VCaP (cell line): Measurements from ENCODE around the gene ALG11.

Source experiments
- H3K27ac ChIP-seq: fragments of 450-650 bp; 2 replicates; pipeline ENCODE4 v1.5.1; 2017
- TF ChIP-seq, protein P1 (sequence below): fragments of 450-650 bp; conservative IDR thresholded peaks from 2 replicates; pipeline ENCODE4 v1.5.1; 2017; ENCODE audit warnings: mild to moderate bottlenecking, moderate library complexity

ALG11 gene

GRCh38 chr13:51998723-51999509 is 13.3 kb upstream of the ALG11 start:
- H3K27ac ChIP-seq = peak overlapping the region; percentile 92
- TF ChIP-seq, protein P1, sequence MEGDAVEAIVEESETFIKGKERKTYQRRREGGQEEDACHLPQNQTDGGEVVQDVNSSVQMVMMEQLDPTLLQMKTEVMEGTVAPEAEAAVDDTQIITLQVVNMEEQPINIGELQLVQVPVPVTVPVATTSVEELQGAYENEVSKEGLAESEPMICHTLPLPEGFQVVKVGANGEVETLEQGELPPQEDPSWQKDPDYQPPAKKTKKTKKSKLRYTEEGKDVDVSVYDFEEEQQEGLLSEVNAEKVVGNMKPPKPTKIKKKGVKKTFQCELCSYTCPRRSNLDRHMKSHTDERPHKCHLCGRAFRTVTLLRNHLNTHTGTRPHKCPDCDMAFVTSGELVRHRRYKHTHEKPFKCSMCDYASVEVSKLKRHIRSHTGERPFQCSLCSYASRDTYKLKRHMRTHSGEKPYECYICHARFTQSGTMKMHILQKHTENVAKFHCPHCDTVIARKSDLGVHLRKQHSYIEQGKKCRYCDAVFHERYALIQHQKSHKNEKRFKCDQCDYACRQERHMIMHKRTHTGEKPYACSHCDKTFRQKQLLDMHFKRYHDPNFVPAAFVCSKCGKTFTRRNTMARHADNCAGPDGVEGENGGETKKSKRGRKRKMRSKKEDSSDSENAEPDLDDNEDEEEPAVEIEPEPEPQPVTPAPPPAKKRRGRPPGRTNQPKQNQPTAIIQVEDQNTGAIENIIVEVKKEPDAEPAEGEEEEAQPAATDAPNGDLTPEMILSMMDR = no peak

DNA sequence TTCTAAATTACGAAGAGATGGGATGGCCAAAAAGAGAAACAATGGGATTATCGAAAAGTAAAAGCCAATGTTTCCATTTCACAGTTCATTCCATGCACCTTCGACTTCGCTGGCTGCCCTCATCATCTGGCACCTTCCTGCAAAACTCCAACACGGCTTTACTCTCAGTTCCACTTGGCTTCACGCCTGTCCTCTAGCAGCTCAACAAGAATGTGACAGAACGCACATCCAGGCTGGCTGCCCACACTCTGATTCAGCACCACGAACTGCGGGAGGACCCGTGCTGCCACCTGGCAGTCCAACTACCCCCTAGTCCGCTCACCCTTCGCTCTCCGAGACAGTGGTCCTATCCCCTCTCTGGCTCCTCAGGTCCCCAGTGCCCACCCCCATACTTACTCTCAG is 12.7 kb upstream of the ALG11 start:
- H3K27ac ChIP-seq = peak overlapping the region; percentile 92
- TF ChIP-seq, protein P1 = no peak

- peak overlapping the region; percentile 92 for H3K27ac ChIP-seq
- TF ChIP-seq, protein P1 = no peak
Observed at GRCh38 chr13:51999921-52000320, 12.3 kb upstream of the ALG11 start.

DNA sequence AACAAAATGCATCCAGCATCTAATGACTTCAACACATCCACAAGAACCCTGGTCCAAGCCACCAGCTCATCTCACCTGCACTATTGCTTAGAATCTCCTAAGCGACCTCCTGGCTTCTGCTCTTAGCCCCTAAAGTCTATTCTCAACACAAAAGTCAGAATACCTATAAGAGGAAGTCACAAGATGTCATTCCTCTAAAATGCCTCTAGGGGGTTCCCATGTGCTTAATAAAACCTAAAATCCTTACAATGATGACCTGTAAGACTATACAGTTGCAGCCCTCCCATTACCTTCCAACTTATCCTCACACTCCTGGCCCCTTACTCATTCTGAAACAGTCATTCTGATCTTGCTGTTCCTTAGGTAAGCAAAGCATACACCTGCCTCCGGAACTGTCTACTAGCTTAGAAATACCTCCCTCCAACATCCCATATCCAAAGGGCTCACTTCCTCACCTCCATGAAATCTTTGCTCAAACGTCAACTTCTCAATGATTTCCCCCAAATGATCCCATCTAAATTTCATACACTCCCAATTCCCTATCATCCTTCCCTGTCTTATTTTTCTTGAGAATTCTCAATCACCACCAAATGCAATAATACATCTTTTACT is 11.0 kb upstream of the ALG11 start:
- H3K27ac ChIP-seq = peak overlapping the region; percentile 92
- TF ChIP-seq, protein P1 = peak; percentile 73

DNA sequence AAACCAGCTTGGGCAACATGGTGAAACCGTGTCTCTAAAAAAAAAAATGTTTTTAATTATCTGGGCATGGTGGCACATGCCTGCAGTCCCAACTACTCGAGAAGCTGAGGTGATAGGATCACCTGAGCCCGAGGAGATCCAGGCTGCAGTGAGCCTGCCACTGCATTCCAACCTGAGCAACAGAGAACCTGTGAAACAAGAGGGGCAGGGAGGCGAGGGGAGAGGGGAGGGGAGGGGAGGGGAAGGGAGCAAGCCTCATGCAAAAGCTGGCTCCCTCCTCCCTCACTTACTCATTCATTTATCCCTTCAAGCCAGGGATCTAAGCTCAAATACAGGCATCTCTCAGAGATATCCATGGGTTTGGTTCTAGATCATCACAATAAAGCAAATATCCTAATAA is 9.8 kb upstream of the ALG11 start:
- TF ChIP-seq, protein P1 = no peak
- H3K27ac ChIP-seq = peak overlapping the region; percentile 79

DNA sequence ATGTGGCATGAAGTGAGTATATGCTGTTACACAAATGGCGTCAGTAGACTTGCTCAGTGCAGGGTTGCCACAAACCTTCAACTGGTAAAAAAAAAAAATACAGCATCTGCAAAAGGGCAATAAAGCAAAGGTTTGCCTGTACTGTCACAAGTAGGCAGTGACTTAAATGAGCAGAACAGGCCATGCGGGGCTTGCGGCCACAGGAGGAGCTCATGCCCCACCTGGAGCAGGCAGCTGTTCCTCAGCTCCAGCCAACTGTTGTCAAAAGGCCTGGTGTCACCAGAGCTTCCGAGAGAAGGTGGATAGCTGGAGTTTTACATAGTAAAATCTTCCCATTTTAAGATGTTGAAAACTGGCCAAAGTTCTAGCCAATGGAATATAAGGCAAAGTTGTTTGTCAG is 8.7 kb upstream of the ALG11 start:
- TF ChIP-seq, protein P1 = no peak; the same call in 1 of the 2 replicates
- peak overlapping the region; percentile 79 for H3K27ac ChIP-seq

DNA sequence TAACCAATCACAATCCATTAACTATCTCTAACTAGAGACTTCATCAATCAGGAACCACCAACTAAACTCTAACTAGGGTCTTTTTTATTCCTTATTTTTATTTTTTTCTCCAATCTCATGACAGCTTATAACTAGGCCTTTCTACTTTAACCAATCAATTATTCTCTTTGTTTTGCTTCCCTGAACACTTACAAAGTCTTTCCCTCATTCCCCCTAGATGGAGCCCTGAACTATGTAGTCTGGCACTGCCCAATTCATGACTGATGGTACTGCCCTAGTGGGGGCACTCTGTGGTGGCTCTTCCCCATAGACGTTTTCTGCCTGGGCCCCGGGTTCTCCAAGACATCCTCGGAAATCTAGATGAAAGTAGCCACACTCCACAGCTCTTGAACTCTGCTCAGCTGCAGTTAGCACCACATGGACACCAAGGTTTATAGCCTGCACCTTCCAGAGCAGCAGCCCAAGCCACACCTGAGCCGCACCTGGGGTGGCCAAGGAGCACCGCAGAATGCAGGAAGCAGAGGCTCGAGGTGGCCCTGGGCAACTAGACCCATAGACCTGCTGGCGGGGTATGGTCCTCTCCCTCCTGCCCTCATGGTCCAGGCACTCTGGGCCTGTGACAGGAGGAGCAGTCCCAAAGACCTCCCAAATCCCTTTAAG is 7.6 kb upstream of the ALG11 start:
- H3K27ac ChIP-seq = peak overlapping the region; percentile 79
- TF ChIP-seq, protein P1 = no peak
